ENCODE data around the gene TRIM42.

The TRIM42 gene

DNA sequence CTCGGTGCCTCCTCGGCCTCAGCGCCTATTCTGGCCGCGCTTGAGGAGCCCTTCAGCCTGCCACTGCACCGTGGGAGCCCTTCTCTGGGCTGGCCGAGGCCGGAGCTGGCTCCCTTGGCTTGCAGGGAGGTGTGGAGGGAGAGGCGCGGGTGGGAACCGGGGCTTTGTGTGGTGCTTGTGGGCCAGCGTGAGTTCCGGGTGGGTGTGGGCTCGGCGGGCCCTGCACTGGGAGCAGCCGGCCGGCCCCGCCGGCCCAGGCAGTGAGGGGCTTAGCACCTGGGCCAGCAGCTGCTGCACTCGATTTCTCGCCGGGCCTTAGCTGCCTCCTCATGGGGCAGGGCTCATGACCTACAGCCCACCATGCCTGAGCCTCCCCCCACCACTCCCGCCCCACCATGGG is 26.6 kb upstream of the TRIM42 start:
- no peaks in the 10 kb centered on the region for H3K27me3 ChIP-seq (replicated peaks in 2 of 5; ENCODE audit: control insufficient read depth in 4 of 5, insufficient read depth in 5 of 5, low read length in 4 of 5)
- no peak overlapping the region for H3K27ac ChIP-seq (ENCODE audit: insufficient read depth in 1 of 2, low read depth in 1 of 2, low read length in 2 of 2, poor library complexity in 1 of 2, severe bottlenecking in 2 of 2)
- H3K4me3 ChIP-seq (ENCODE audit: control insufficient read depth in 1 of 7, extremely low read depth in 1 of 7, insufficient read depth in 4 of 7, low read depth in 2 of 7, low read length in 6 of 7): no peak overlapping the region
- H3K9me3 ChIP-seq (ENCODE audit: control extremely low read depth in 1 of 5, control insufficient read depth in 4 of 5, insufficient read depth in 2 of 5, low read depth in 1 of 5, low read length in 4 of 5): peaks cover 0 to 4% (median 0%) of the 10 kb centered on the region in 5 experiments
- ChIA-PET CTCF (no interaction called here), POLR2A (no interaction called here)
- H3K36me3 ChIP-seq (ENCODE audit: control insufficient read depth in 4 of 4, insufficient read depth in 4 of 4, low read length in 3 of 4): no peaks in the 10 kb centered on the region
- no peak for DNase-seq
- no peaks in the 10 kb centered on the region for H3K4me1 ChIP-seq (ENCODE audit: control extremely low read depth in 1 of 4, control insufficient read depth in 4 of 4, insufficient read depth in 4 of 4, low read length in 3 of 4)
- WGBS (ENCODE audit: insufficient coverage): 97% methylated on average over 18 of the region's 23 CpGs

GRCh38 chr3:140655678-140656077 is 22.2 kb upstream of the TRIM42 start:
- 100% methylated on average over 1 of the region's 1 CpG for WGBS (ENCODE audit: insufficient coverage)
- Histone ChIP-seq H3K4me1 (ENCODE audit: control extremely low read depth in 1 of 4, control insufficient read depth in 4 of 4, insufficient read depth in 4 of 4, low read length in 3 of 4) (no peaks in the 10 kb centered on the region), H3K36me3 (ENCODE audit: control insufficient read depth in 4 of 4, insufficient read depth in 4 of 4, low read length in 3 of 4) (no peaks in the 10 kb centered on the region), H3K27ac (ENCODE audit: insufficient read depth in 1 of 2, low read depth in 1 of 2, low read length in 2 of 2, poor library complexity in 1 of 2, severe bottlenecking in 2 of 2) (no peak overlapping the region), H3K27me3 (replicated peaks in 2 of 5; ENCODE audit: control insufficient read depth in 4 of 5, insufficient read depth in 5 of 5, low read length in 4 of 5) (no peaks in the 10 kb centered on the region), H3K9me3 (ENCODE audit: control extremely low read depth in 1 of 5, control insufficient read depth in 4 of 5, insufficient read depth in 2 of 5, low read depth in 1 of 5, low read length in 4 of 5) (peaks cover 0 to 4% (median 0%) of the 10 kb centered on the region in 5 experiments), H3K4me3 (ENCODE audit: control insufficient read depth in 1 of 7, extremely low read depth in 1 of 7, insufficient read depth in 4 of 7, low read depth in 2 of 7, low read length in 6 of 7) (no peak overlapping the region)
- no peak for DNase-seq
- CTCF ChIA-PET: no interaction called here
- POLR2A ChIA-PET: no interaction called here

- ChIA-PET POLR2A (no interaction called here), CTCF (no interaction called here)
- Histone ChIP-seq H3K36me3 (ENCODE audit: control insufficient read depth in 4 of 4, insufficient read depth in 4 of 4, low read length in 3 of 4) (no peaks in the 10 kb centered on the region), H3K27me3 (replicated peaks in 2 of 5; ENCODE audit: control insufficient read depth in 4 of 5, insufficient read depth in 5 of 5, low read length in 4 of 5) (no peaks in the 10 kb centered on the region), H3K4me1 (ENCODE audit: control extremely low read depth in 1 of 4, control insufficient read depth in 4 of 4, insufficient read depth in 4 of 4, low read length in 3 of 4) (no peaks in the 10 kb centered on the region), H3K27ac (ENCODE audit: insufficient read depth in 1 of 2, low read depth in 1 of 2, low read length in 2 of 2, poor library complexity in 1 of 2, severe bottlenecking in 2 of 2) (no peak overlapping the region), H3K4me3 (ENCODE audit: control insufficient read depth in 1 of 7, extremely low read depth in 1 of 7, insufficient read depth in 4 of 7, low read depth in 2 of 7, low read length in 6 of 7) (no peak overlapping the region), H3K9me3 (ENCODE audit: control extremely low read depth in 1 of 5, control insufficient read depth in 4 of 5, insufficient read depth in 2 of 5, low read depth in 1 of 5, low read length in 4 of 5) (peaks cover 0 to 6% (median 3%) of the 10 kb centered on the region in 5 experiments)
- DNase-seq: no peak
- 64% methylated on average over 5 of the region's 5 CpGs for WGBS (ENCODE audit: insufficient coverage)
Measured at GRCh38 chr3:140664111-140664510, 13.8 kb upstream of the TRIM42 start.

DNA sequence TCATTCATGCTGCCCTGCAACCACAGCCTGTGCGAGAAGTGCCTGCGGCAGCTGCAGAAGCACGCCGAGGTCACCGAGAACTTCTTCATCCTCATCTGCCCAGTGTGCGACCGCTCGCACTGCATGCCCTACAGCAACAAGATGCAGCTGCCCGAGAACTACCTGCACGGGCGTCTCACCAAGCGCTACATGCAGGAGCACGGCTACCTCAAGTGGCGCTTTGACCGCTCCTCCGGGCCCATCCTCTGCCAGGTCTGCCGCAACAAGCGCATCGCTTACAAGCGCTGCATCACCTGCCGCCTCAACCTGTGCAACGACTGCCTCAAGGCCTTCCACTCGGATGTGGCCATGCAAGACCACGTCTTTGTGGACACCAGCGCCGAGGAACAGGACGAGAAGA is 4.7 kb downstream of the TRIM42 start:
- ChIA-PET CTCF (no interaction called here), POLR2A (no interaction called here)
- H3K4me3 ChIP-seq (ENCODE audit: control insufficient read depth in 1 of 7, extremely low read depth in 1 of 7, insufficient read depth in 4 of 7, low read depth in 2 of 7, low read length in 6 of 7): no peak overlapping the region
- 96% methylated on average over 27 of the region's 27 CpGs for WGBS (ENCODE audit: insufficient coverage)
- H3K27ac ChIP-seq (ENCODE audit: insufficient read depth in 1 of 2, low read depth in 1 of 2, low read length in 2 of 2, poor library complexity in 1 of 2, severe bottlenecking in 2 of 2): no peak overlapping the region
- H3K9me3 ChIP-seq (ENCODE audit: control extremely low read depth in 1 of 5, control insufficient read depth in 4 of 5, insufficient read depth in 2 of 5, low read depth in 1 of 5, low read length in 4 of 5): no peaks in the 10 kb centered on the region
- no peaks in the 10 kb centered on the region for H3K27me3 ChIP-seq (replicated peaks in 2 of 5; ENCODE audit: control insufficient read depth in 4 of 5, insufficient read depth in 5 of 5, low read length in 4 of 5)
- no peak for DNase-seq
- H3K36me3 ChIP-seq (ENCODE audit: control insufficient read depth in 4 of 4, insufficient read depth in 4 of 4, low read length in 3 of 4): no peaks in the 10 kb centered on the region
- no peaks in the 10 kb centered on the region for H3K4me1 ChIP-seq (ENCODE audit: control extremely low read depth in 1 of 4, control insufficient read depth in 4 of 4, insufficient read depth in 4 of 4, low read length in 3 of 4)

GRCh38 chr3:140686128-140686527 is 8.3 kb downstream of the TRIM42 start:
- ChIA-PET CTCF (interaction anchor here (1.0 kb wide), 1 partner anchor 32 kb away, joined by 3 read pairs; no protein-coding TSS in a partner anchor), POLR2A (no interaction called here)
- Histone ChIP-seq H3K4me1 (ENCODE audit: control extremely low read depth in 1 of 4, control insufficient read depth in 4 of 4, insufficient read depth in 4 of 4, low read length in 3 of 4) (no peaks in the 10 kb centered on the region), H3K27me3 (replicated peaks in 2 of 5; ENCODE audit: control insufficient read depth in 4 of 5, insufficient read depth in 5 of 5, low read length in 4 of 5) (peaks cover 0 to 2% (median 0%) of the 10 kb centered on the region in 5 experiments), H3K4me3 (ENCODE audit: control insufficient read depth in 1 of 7, extremely low read depth in 1 of 7, insufficient read depth in 4 of 7, low read depth in 2 of 7, low read length in 6 of 7) (no peak overlapping the region), H3K9me3 (ENCODE audit: control extremely low read depth in 1 of 5, control insufficient read depth in 4 of 5, insufficient read depth in 2 of 5, low read depth in 1 of 5, low read length in 4 of 5) (no peaks in the 10 kb centered on the region), H3K27ac (ENCODE audit: insufficient read depth in 1 of 2, low read depth in 1 of 2, low read length in 2 of 2, poor library complexity in 1 of 2, severe bottlenecking in 2 of 2) (no peak overlapping the region), H3K36me3 (ENCODE audit: control insufficient read depth in 4 of 4, insufficient read depth in 4 of 4, low read length in 3 of 4) (no peaks in the 10 kb centered on the region)
- WGBS (ENCODE audit: insufficient coverage): 89% methylated on average over 2 of the region's 2 CpGs
- no peak for DNase-seq

DNA sequence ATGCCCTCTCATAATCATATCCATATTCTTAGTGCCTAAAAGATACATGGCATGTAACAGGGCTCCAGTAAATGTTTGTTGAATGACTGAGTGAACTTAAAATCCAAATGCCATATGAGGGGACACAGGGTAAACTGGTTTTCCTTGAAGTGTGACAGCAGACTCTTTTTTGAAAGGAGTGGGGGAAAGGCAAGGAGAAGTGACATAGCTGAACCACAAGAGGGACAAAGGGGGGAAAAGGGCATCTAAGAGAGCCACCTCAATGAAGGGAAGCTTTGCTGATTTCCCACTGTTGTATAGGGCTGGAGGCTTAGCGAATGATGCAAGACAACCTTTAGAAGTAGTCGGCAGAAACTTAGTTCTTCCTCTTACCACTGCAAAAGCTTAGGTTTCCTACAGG is 9.1 kb downstream of the TRIM42 start:
- 95% methylated on average over 2 of the region's 2 CpGs for WGBS (ENCODE audit: insufficient coverage)
- no peak overlapping the region for H3K4me3 ChIP-seq (ENCODE audit: control insufficient read depth in 1 of 7, extremely low read depth in 1 of 7, insufficient read depth in 4 of 7, low read depth in 2 of 7, low read length in 6 of 7)
- POLR2A ChIA-PET: no interaction called here
- no peak overlapping the region for H3K27ac ChIP-seq (ENCODE audit: insufficient read depth in 1 of 2, low read depth in 1 of 2, low read length in 2 of 2, poor library complexity in 1 of 2, severe bottlenecking in 2 of 2)
- peaks cover 0 to 2% (median 0%) of the 10 kb centered on the region in 5 experiments for H3K27me3 ChIP-seq (replicated peaks in 2 of 5; ENCODE audit: control insufficient read depth in 4 of 5, insufficient read depth in 5 of 5, low read length in 4 of 5)
- H3K4me1 ChIP-seq (ENCODE audit: control extremely low read depth in 1 of 4, control insufficient read depth in 4 of 4, insufficient read depth in 4 of 4, low read length in 3 of 4): no peaks in the 10 kb centered on the region
- CTCF ChIA-PET: no interaction called here
- DNase-seq: no peak
- H3K36me3 ChIP-seq (ENCODE audit: control insufficient read depth in 4 of 4, insufficient read depth in 4 of 4, low read length in 3 of 4): no peaks in the 10 kb centered on the region
- no peaks in the 10 kb centered on the region for H3K9me3 ChIP-seq (ENCODE audit: control extremely low read depth in 1 of 5, control insufficient read depth in 4 of 5, insufficient read depth in 2 of 5, low read depth in 1 of 5, low read length in 4 of 5)

- no peak overlapping the region for H3K27ac ChIP-seq (ENCODE audit: insufficient read depth in 1 of 2, low read depth in 1 of 2, low read length in 2 of 2, poor library complexity in 1 of 2, severe bottlenecking in 2 of 2)
- no peaks in the 10 kb centered on the region for H3K4me1 ChIP-seq (ENCODE audit: control extremely low read depth in 1 of 4, control insufficient read depth in 4 of 4, insufficient read depth in 4 of 4, low read length in 3 of 4)
- no peaks in the 10 kb centered on the region for H3K36me3 ChIP-seq (ENCODE audit: control insufficient read depth in 4 of 4, insufficient read depth in 4 of 4, low read length in 3 of 4)
- CTCF ChIA-PET: no interaction called here
- no peak overlapping the region for H3K4me3 ChIP-seq (ENCODE audit: control insufficient read depth in 1 of 7, extremely low read depth in 1 of 7, insufficient read depth in 4 of 7, low read depth in 2 of 7, low read length in 6 of 7)
- peaks cover 0 to 2% (median 0%) of the 10 kb centered on the region in 5 experiments for H3K27me3 ChIP-seq (replicated peaks in 2 of 5; ENCODE audit: control insufficient read depth in 4 of 5, insufficient read depth in 5 of 5, low read length in 4 of 5)
- 66% methylated on average over 5 of the region's 5 CpGs for WGBS (ENCODE audit: insufficient coverage)
- no peak for DNase-seq
- POLR2A ChIA-PET: no interaction called here
- H3K9me3 ChIP-seq (ENCODE audit: control extremely low read depth in 1 of 5, control insufficient read depth in 4 of 5, insufficient read depth in 2 of 5, low read depth in 1 of 5, low read length in 4 of 5): peaks cover 0 to 2% (median 0%) of the 10 kb centered on the region in 5 experiments
Measured at GRCh38 chr3:140695361-140696061, 17.6 kb downstream of the TRIM42 start.
